H1 (cell line): ENCODE measurements around the gene NELFB. TPM values are rescaled to one million over a fixed set of nuclear protein-coding genes. Genes with fewer than 3 reads are reported as not detected.
A peak's percentile ranks its signal among the peaks of the same experiment; 100 is the strongest.

Source experiments
- CTCF ChIA-PET: fragments of 300-600 bp; sonication (Branson Sonifier 250); formaldehyde crosslinking; loops from one replicate; lab custom pipeline; 2021; ENCODE audit not compliant: partially characterized antibody; lab: Charles Lee
- POLR2A ChIA-PET: fragments of 300-600 bp; sonication (Branson Sonifier 250); formaldehyde crosslinking; loops from one replicate; lab custom pipeline; 2021; ENCODE audit warnings: inconsistent platforms; ENCODE audit not compliant: partially characterized antibody; lab: Charles Lee
- DNase-seq, 2 experiments: peaks; one replicate each; pipeline versions ENCODE4 v3.0.0 to v3.0.0-alpha.2; 2010 to 2022; ENCODE audit warnings: low spot score in 2 of 2, low read depth in 1 of 2, mixed read lengths in 1 of 2
- FAIRE-seq: peaks from 2 replicates; lab custom pipeline; 2011; peaks lifted over from hg19 to GRCh38; lab: Jason Lieb, UNC
- H2AFZ ChIP-seq: 2 replicates; pipeline ENCODE4 v1.8.1; 2012; ENCODE audit warnings: low read length, inconsistent platforms
- H2AK5ac ChIP-seq: 2 replicates; pipeline ENCODE4 v1.6.1; 2013; ENCODE audit warnings: low read depth, low read length
- H2BK120ac ChIP-seq: replicated peaks from 2 replicates; pipeline ENCODE3; 2013; ENCODE audit warnings: low read depth, low read length, inconsistent platforms
- H2BK12ac ChIP-seq: 2 replicates; pipeline ENCODE4 v1.6.1; 2013; ENCODE audit warnings: low read depth, low read length
- H2BK15ac ChIP-seq: 2 replicates; pipeline ENCODE4 v1.6.1; 2013; ENCODE audit warnings: low read length
- H2BK20ac ChIP-seq: 2 replicates; pipeline ENCODE4 v1.6.1; 2013; ENCODE audit warnings: low read length
- H2BK5ac ChIP-seq: 2 replicates; pipeline ENCODE4 v1.6.1; 2013; ENCODE audit warnings: low read depth, low read length
- H3K14ac ChIP-seq: 2 replicates; pipeline ENCODE4 v1.6.1; 2013; ENCODE audit warnings: inconsistent platforms; ENCODE audit not compliant: insufficient read length
- H3K18ac ChIP-seq: 2 replicates; pipeline ENCODE4 v1.6.1; 2013; ENCODE audit warnings: low read length; ENCODE audit errors: extremely low read depth
- H3K23ac ChIP-seq: 2 replicates; pipeline ENCODE4 v1.6.1; 2013; ENCODE audit warnings: inconsistent platforms; ENCODE audit not compliant: insufficient read length
- H3K23me2 ChIP-seq: 2 replicates; pipeline ENCODE4 v1.6.1; 2013; ENCODE audit warnings: low read depth, low read length
- H3K27ac ChIP-seq: 2 replicates; pipeline ENCODE4 v1.6.1; 2011; ENCODE audit warnings: low read depth, low read length, inconsistent platforms
- H3K27me3 ChIP-seq, 4 experiments: replicated peaks in 1 of 4; 1 replicate in 1 of 4; 2 replicates in 3 of 4; pipeline versions ENCODE4 v1.6.1 to v1.8.1; 2011 to 2013; ENCODE audit warnings: low read length in 3 of 4, mild to moderate bottlenecking in 3 of 4, inconsistent platforms in 2 of 4, mixed read lengths in 2 of 4, moderate library complexity in 1 of 4; ENCODE audit not compliant: control insufficient read depth in 3 of 4, insufficient read depth in 3 of 4; ENCODE audit errors: extremely low read depth in 1 of 4
- H3K36me3 ChIP-seq, 4 experiments: 2 replicates each; pipeline versions ENCODE4 v1.6.1 to v1.8.1; 2011 to 2013; ENCODE audit warnings: mild to moderate bottlenecking in 4 of 4, low read length in 3 of 4, moderate library complexity in 2 of 4, control low read depth in 1 of 4, inconsistent platforms in 1 of 4; ENCODE audit not compliant: insufficient read depth in 4 of 4, control insufficient read depth in 2 of 4
- H3K4ac ChIP-seq: replicated peaks from 2 replicates; pipeline ENCODE3; 2013; ENCODE audit warnings: low read length, low read depth, mixed read lengths, inconsistent platforms; ENCODE audit not compliant: insufficient read length
- H3K4me1 ChIP-seq, 4 experiments: replicated peaks in 1 of 4; 1 replicate in 1 of 4; 2 replicates in 3 of 4; pipeline versions ENCODE4 v1.6.1 to v1.8.1; 2011 to 2013; ENCODE audit warnings: low read length in 3 of 4, inconsistent platforms in 2 of 4, mixed read lengths in 1 of 4; ENCODE audit not compliant: insufficient read depth in 4 of 4, control insufficient read depth in 3 of 4
- H3K4me2 ChIP-seq, 2 experiments: 2 replicates each; pipeline versions ENCODE4 v1.6.1 to v1.8.1; 2011 to 2013; ENCODE audit warnings: low read depth in 2 of 2, low read length in 2 of 2, control low read depth in 1 of 2, inconsistent platforms in 1 of 2, mild to moderate bottlenecking in 1 of 2; ENCODE audit not compliant: insufficient read depth in 1 of 2
- H3K4me3 ChIP-seq, 4 experiments: fragments of 200-600, 300-600 bp in 1 of 4; sonication (generic), shearing (Covaris generic), sonication (Bioruptor Twin) in 1 of 4; 2 replicates each; pipeline versions ENCODE4 v1.5.1 to v1.8.1; 2011 to 2016; ENCODE audit warnings: low read length in 4 of 4, low read depth in 3 of 4, control low read depth in 2 of 4, inconsistent platforms in 2 of 4, mild to moderate bottlenecking in 2 of 4, mixed read lengths in 1 of 4, moderate library complexity in 1 of 4; ENCODE audit not compliant: insufficient read depth in 2 of 4; ENCODE audit errors: extremely low read depth in 1 of 4
- H3K56ac ChIP-seq: replicated peaks from 2 replicates; pipeline ENCODE3; 2013; ENCODE audit warnings: low read depth, mild to moderate bottlenecking, mixed read lengths, low read length, inconsistent platforms; ENCODE audit not compliant: insufficient read length
- H3K79me1 ChIP-seq: 2 replicates; pipeline ENCODE4 v1.6.1; 2013; ENCODE audit warnings: low read depth, low read length, control low read depth
- H3K79me2 ChIP-seq, 2 experiments: 2 replicates each; pipeline versions ENCODE4 v1.6.1 to v1.8.1; 2012 to 2013; ENCODE audit warnings: low read length in 2 of 2, mild to moderate bottlenecking in 2 of 2, inconsistent platforms in 1 of 2; ENCODE audit not compliant: insufficient read depth in 2 of 2, control insufficient read depth in 1 of 2
- H3K9ac ChIP-seq, 4 experiments: replicated peaks in 1 of 4; 1 replicate in 1 of 4; 2 replicates in 3 of 4; pipeline versions ENCODE4 v1.6.1 to v1.8.1; 2011 to 2013; ENCODE audit warnings: low read depth in 3 of 4, low read length in 3 of 4, control low read depth in 2 of 4, mild to moderate bottlenecking in 2 of 4, moderate library complexity in 2 of 4, inconsistent platforms in 1 of 4; ENCODE audit errors: extremely low read depth in 1 of 4
- H3K9me3 ChIP-seq, 2 experiments: 2 replicates each; pipeline versions ENCODE4 v1.6.1 to v1.8.1; 2012 to 2013; ENCODE audit warnings: mild to moderate bottlenecking in 2 of 2, moderate library complexity in 2 of 2, control low read depth in 1 of 2, inconsistent platforms in 1 of 2, low read depth in 1 of 2, low read length in 1 of 2, mixed read lengths in 1 of 2; ENCODE audit not compliant: insufficient read depth in 2 of 2
- H4K20me1 ChIP-seq, 2 experiments: replicated peaks in 1 of 2; 2 replicates each; pipeline versions ENCODE3 to v1.8.1; 2011 to 2013; ENCODE audit warnings: inconsistent platforms in 2 of 2, low read length in 2 of 2, mild to moderate bottlenecking in 1 of 2; ENCODE audit not compliant: insufficient read depth in 2 of 2, control insufficient read depth in 1 of 2
- H4K5ac ChIP-seq: 2 replicates; pipeline ENCODE4 v1.6.1; 2013; ENCODE audit warnings: low read length, low read depth, mixed read lengths, inconsistent platforms; ENCODE audit not compliant: insufficient read length
- H4K8ac ChIP-seq: 2 replicates; pipeline ENCODE4 v1.8.0; 2013; ENCODE audit warnings: mild to moderate bottlenecking, moderate library complexity, low read length, inconsistent platforms; ENCODE audit not compliant: insufficient read depth; ENCODE audit errors: extremely low read depth
- H4K91ac ChIP-seq: replicated peaks from 2 replicates; pipeline ENCODE3; 2013; ENCODE audit warnings: low read length, mixed read lengths, inconsistent platforms; ENCODE audit not compliant: insufficient read length
- ATF2 ChIP-seq: IDR thresholded peaks from 2 replicates; pipeline ENCODE4 v1.6.1; 2012; ENCODE audit warnings: low read length, inconsistent platforms
- KDM4A ChIP-seq: IDR thresholded peaks from one replicate; pipeline ENCODE4 v1.7.1; 2012; ENCODE audit warnings: low read depth, mild to moderate bottlenecking, moderate library complexity, low read length, inconsistent platforms; ENCODE audit not compliant: severe bottlenecking
- POLR2A ChIP-seq, 2 experiments: IDR thresholded peaks; 1 replicate in 1 of 2; 2 replicates in 1 of 2; pipeline ENCODE4 v1.6.1; 2011; ENCODE audit warnings: low read depth in 2 of 2, low read length in 2 of 2, mild to moderate bottlenecking in 2 of 2; ENCODE audit errors: control extremely low read depth in 1 of 2
- POLR2AphosphoS5 ChIP-seq: IDR thresholded peaks from 2 replicates; pipeline ENCODE4 v1.6.1; 2011; ENCODE audit warnings: low read depth, low read length
- RAD21 ChIP-seq, 2 experiments: IDR thresholded peaks in 1 of 2; conservative IDR thresholded peaks in 1 of 2; 2 replicates each; pipeline ENCODE4 v1.6.1; 2011; ENCODE audit warnings: low read depth in 2 of 2, low read length in 2 of 2, improper control_type of control experiment in 1 of 2, inconsistent platforms in 1 of 2, mild to moderate bottlenecking in 1 of 2, moderate library complexity in 1 of 2
- SIRT6 ChIP-seq: IDR thresholded peaks from one replicate; pipeline ENCODE4 v1.7.1; 2012; ENCODE audit warnings: low read length, inconsistent platforms
- SIX5 ChIP-seq: IDR thresholded peaks from 2 replicates; pipeline ENCODE4 v1.6.1; 2011; ENCODE audit warnings: mild to moderate bottlenecking, low read depth, low read length
- WGBS, 2 experiments: shearing (Covaris generic) in 1 of 2; methylation state at CpG; one replicate each; pipeline versions ENCODE4 v1.1.6 to v1.1.7; 2013 to 2015; ENCODE audit warnings: low lambda C conversion rate in 2 of 2, mixed read lengths in 2 of 2, inconsistent platforms in 1 of 2, low coverage in 1 of 2, missing lambda C conversion rate in 1 of 2; ENCODE audit not compliant: insufficient replicate concordance in 2 of 2, insufficient coverage in 1 of 2, insufficient read length in 1 of 2; ENCODE audit errors: extremely low coverage in 1 of 2, missing lambda C conversion rate in 1 of 2; 5-methylcytosine and 5-hydroxymethylcytosine counted together
- polyA plus RNA-seq, 7 experiments: library from polyadenylated mRNA; depleted of rRNA in 3 of 7; stranded (reverse) in 5 of 7; unstranded in 2 of 7; fragments of >200 nt in 5 of 7; fragments of 200-250 nt in 2 of 7; gene quantifications; 1 replicate in 5 of 7; 2 replicates in 1 of 7; 4 replicates in 1 of 7; pipeline versions ENCODE4 v1.2.1 to v1.2.3, GENCODE V29; 2011 to 2013; ENCODE audit warnings: missing spikeins in 2 of 7, mixed read lengths in 2 of 7
- total RNA-seq: library from RNA; stranded (reverse); fragmentation: NEBNext Ultra II Directional; extraction: Animal tissue kit (Norgen Biotek cat#: 25700); gene quantifications from 2 replicates; pipeline ENCODE4 v1.2.1, GENCODE V29; 2021

Gene NELFB
- total and polyA plus RNA-seq, 2 of the 8 experiments (the other 6 are each of a cell fraction or from before 2014, with no cell fraction given), result 57.6 to 78.0 TPM

DNA sequence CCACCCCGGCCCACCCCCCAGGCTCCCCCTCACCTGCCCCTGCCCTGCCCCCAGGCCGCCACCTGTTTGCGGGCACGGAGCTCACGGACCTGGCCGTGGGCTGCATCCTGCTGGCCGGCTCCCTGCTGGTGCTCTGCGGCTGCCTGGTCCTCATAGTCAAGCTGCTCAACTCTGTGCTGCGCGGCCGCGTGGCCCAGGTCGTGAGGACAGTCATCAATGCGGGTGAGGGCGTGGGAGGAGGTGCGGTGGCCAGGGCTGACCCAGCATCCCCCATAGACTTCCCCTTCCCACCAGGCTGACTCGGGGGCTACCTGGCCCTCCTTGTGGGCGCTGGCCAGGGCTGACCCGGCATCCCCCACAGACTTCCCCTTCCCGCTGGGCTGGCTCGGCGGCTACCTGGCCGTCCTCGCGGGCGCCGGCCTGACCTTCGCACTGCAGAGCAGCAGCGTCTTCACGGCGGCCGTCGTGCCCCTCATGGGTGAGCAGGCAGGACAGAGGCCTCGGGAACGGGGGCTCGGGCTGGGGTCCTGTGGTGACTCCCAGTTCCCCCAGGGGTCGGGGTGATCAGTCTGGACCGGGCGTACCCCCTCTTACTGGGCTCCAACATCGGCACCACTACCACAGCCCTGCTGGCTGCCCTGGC is 21.0 kb upstream of the NELFB start:
- no peak for FAIRE-seq
- H3K18ac ChIP-seq, result no peak overlapping the region
- no peak overlapping the region for H2BK5ac ChIP-seq
- peak overlapping the region; percentile 65 for H4K91ac ChIP-seq
- no peak overlapping the region for H2BK120ac ChIP-seq
- H3K9ac ChIP-seq, result no peak overlapping the region
- no peaks in the 10 kb centered on the region for H3K23me2 ChIP-seq
- H4K8ac ChIP-seq, result no peak overlapping the region
- H3K9me3 ChIP-seq, result no peaks in the 10 kb centered on the region
- peaks cover 0 to 16% (median 8%) of the 10 kb centered on the region in 4 experiments; a peak in 6 of 7 replicates for H3K4me1 ChIP-seq
- peaks cover 6 to 8% of the 10 kb centered on the region in 2 experiments for H4K20me1 ChIP-seq
- H2BK15ac ChIP-seq, result no peak overlapping the region
- H3K36me3 ChIP-seq, result no peaks in the 10 kb centered on the region
- no peak overlapping the region for H3K4ac ChIP-seq
- DNase-seq, result no peak
- ChIA-PET CTCF (interaction anchor here (0.6 to 20.2 kb wide), 13 partner anchors 10 to 411 kb away, joined by 3 to 204 read pairs (median 3); partner anchors contain the start of genes ANAPC2, NDOR1, NELFB and SSNA1), POLR2A (interaction anchor here (47.8 to 69.9 kb wide), 2 partner anchors 1 to 23 kb away, joined by 1462 read pairs; partner anchors contain the start of genes CYSRT1, NDOR1, NELFB and RNF208)
- 85% methylated on average over 31 of the region's 40 CpGs; no CpG with 5 or more reads in 1 of the 2 experiments for WGBS, 2 experiments
- no peak overlapping the region for H2AK5ac ChIP-seq
- no peak overlapping the region for H3K4me2 ChIP-seq
- H3K79me1 ChIP-seq, result no peaks in the 10 kb centered on the region
- H3K14ac ChIP-seq, result no peak overlapping the region
- no peak overlapping the region for H3K23ac ChIP-seq
- no peaks in the 10 kb centered on the region for H3K27me3 ChIP-seq
- H2BK12ac ChIP-seq, result no peak overlapping the region
- H2BK20ac ChIP-seq, result no peak overlapping the region
- TF ChIP-seq SIRT6 (no peak), POLR2A (IDR thresholded peaks at IDR 0.05; ENCODE audit: control extremely low read depth in 1 of 2, low read depth in 2 of 2, low read length in 2 of 2) (no peak), RAD21 (IDR thresholded peaks at IDR 0.05 in 1 of 2, conservative IDR thresholded peaks at IDR 0.05 in 1 of 2; ENCODE audit: low read depth in 2 of 2, low read length in 2 of 2) (no peak), POLR2AphosphoS5 (no peak), ATF2 (no peak), SIX5 (no peak), KDM4A (no peak)
- no peak overlapping the region for H3K56ac ChIP-seq
- H3K4me3 ChIP-seq, result no peak overlapping the region
- no peak overlapping the region for H3K27ac ChIP-seq
- H4K5ac ChIP-seq, result no peak overlapping the region
- H2AFZ ChIP-seq, result no peak overlapping the region
- peaks cover 0 to 7% of the 10 kb centered on the region in 2 experiments; a peak in 1 of 4 replicates for H3K79me2 ChIP-seq
